Islet precursor cell (in vitro differentiated cells): ENCODE results near the gene FSD1L.
A peak's percentile ranks its signal among the peaks of the same experiment; 100 is the strongest.
"Not testable (repeated sequence)": the region's sequence is repeated elsewhere in the genome, so short reads cannot be mapped to it uniquely, and the experiment has no call there.

Experiments
- DNase-seq: peaks from one replicate; pipeline ENCODE4 v3.0.0-alpha.2; 2018

Gene FSD1L

GRCh38 chr9:105496826-105497225 lies 49.0 kb downstream of the FSD1L start:
- no peak for DNase-seq

- no peak for DNase-seq
Measured at GRCh38 chr9:105497704-105498103, 49.9 kb downstream of the FSD1L start.

GRCh38 chr9:105500108-105500766 lies 52.4 kb downstream of the FSD1L start:
- DNase-seq: no peak

GRCh38 chr9:105501414-105501813 lies 53.6 kb downstream of the FSD1L start:
- no peak for DNase-seq

GRCh38 chr9:105502276-105502675 lies 54.4 kb downstream of the FSD1L start:
- no peak for DNase-seq

- no peak for DNase-seq
Measured at GRCh38 chr9:105503881-105504280, 56.0 kb downstream of the FSD1L start.

GRCh38 chr9:105507096-105507790 lies 59.4 kb downstream of the FSD1L start:
- no peak for DNase-seq

GRCh38 chr9:105508530-105508929 lies 60.7 kb downstream of the FSD1L start:
- DNase-seq: no peak

GRCh38 chr9:105510024-105510423 lies 62.2 kb downstream of the FSD1L start:
- DNase-seq: no peak

GRCh38 chr9:105511446-105511845 lies 63.6 kb downstream of the FSD1L start:
- no peak for DNase-seq

- DNase-seq: peak; percentile 51
Measured at GRCh38 chr9:105515811-105516413, 68.1 kb downstream of the FSD1L start.

GRCh38 chr9:105519710-105520369 lies 72.0 kb downstream of the FSD1L start:
- not testable (repeated sequence) for DNase-seq

- DNase-seq: not testable (repeated sequence)
Measured at GRCh38 chr9:105520992-105521391, 73.2 kb downstream of the FSD1L start.

GRCh38 chr9:105522618-105523385 lies 75.0 kb downstream of the FSD1L start:
- DNase-seq: not testable (repeated sequence)

GRCh38 chr9:105531530-105531929 lies 83.7 kb downstream of the FSD1L start:
- DNase-seq: no peak

GRCh38 chr9:105535920-105536668 lies 88.3 kb downstream of the FSD1L start:
- DNase-seq: no peak

GRCh38 chr9:105539452-105539851 lies 91.6 kb downstream of the FSD1L start:
- DNase-seq: no peak

- no peak for DNase-seq
Measured at GRCh38 chr9:105541838-105542237, 94.0 kb downstream of the FSD1L start.

- peak; percentile 55 for DNase-seq
Measured at GRCh38 chr9:105554042-105554441, 106.2 kb downstream of the FSD1L start.

GRCh38 chr9:105557804-105558610 lies 110.2 kb downstream of the FSD1L start, which contains the start of gene FKTN:
TSS of gene FKTN (plus strand) at chr9:105558131. CDS start at chr9:105575033, 16,902 bp downstream.
- DNase-seq: peak; percentile 96

GRCh38 chr9:105572455-105572854 lies 124.6 kb downstream of the FSD1L start:
- DNase-seq: no peak
